Astrocyte of the spinal cord (primary cell): Measurements from ENCODE around the gene CDKN2B-AS1.
A peak's percentile ranks its signal among the peaks of the same experiment; 100 is the strongest.

ENCODE experiments used
- DNase-seq: peaks from one replicate; pipeline ENCODE4 v3.0.0; 2011; ENCODE audit warnings: low read depth, low spot score
- H3K4me3 ChIP-seq: 2 replicates; pipeline ENCODE4 v1.5.1; 2011; ENCODE audit warnings: low read depth, mild to moderate bottlenecking, low read length, moderate library complexity
- in situ Hi-C: cut with HindIII; loops from 2 replicates; pipeline ENCODE4 v1.10.0; 2017; ENCODE audit warnings: low sequenced_read_pairs
- TF ChIP-seq, protein P1 (sequence below): IDR thresholded peaks from 2 replicates; pipeline ENCODE4 v1.5.1; 2012; ENCODE audit warnings: low read depth, mild to moderate bottlenecking, low read length, inconsistent platforms

Gene CDKN2B-AS1

DNA sequence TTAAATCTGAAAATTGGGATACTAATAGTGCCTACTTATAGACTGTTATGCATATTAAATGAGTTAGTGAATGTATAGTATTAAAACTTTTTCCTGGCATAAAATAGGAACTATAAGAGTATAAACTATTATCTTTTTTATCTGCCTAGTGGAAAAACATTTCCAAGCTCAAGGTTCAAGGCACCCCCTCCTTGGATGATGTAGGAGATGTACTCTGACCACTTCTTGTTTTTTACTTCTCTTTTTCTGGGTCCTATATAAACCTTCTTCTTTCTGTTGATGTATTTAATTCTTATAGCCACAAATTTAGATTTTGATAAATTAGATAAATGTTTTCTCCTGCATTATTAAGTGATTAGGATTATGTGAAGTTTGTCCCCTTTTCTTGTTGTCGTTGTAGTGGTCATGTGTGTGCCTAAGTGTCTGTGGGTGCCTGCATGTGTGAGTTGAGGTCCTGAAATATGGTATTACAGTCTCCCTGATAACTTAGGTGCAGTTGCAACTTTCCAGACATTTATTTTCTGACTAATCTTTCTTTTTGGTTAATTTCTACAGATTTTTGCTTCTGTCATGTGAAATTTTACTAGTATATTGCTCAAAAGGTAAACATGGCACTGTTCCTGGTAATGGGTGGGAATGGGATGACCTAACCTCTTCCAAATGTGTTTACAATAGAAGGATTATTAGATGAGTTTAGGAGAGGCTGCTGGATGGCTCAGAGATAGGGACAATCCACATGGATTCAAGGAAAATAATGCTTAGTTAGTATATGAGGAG is 175.3 kb downstream of the CDKN2B-AS1 start:
- H3K4me3 ChIP-seq, result no peak overlapping the region
- DNase-seq, result peak; percentile 61
- TF ChIP-seq, protein P1, sequence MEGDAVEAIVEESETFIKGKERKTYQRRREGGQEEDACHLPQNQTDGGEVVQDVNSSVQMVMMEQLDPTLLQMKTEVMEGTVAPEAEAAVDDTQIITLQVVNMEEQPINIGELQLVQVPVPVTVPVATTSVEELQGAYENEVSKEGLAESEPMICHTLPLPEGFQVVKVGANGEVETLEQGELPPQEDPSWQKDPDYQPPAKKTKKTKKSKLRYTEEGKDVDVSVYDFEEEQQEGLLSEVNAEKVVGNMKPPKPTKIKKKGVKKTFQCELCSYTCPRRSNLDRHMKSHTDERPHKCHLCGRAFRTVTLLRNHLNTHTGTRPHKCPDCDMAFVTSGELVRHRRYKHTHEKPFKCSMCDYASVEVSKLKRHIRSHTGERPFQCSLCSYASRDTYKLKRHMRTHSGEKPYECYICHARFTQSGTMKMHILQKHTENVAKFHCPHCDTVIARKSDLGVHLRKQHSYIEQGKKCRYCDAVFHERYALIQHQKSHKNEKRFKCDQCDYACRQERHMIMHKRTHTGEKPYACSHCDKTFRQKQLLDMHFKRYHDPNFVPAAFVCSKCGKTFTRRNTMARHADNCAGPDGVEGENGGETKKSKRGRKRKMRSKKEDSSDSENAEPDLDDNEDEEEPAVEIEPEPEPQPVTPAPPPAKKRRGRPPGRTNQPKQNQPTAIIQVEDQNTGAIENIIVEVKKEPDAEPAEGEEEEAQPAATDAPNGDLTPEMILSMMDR, result no peak
- in situ Hi-C loops, result no loop called here
